Globus pallidus (tissue), 1 donor: ENCODE measurements around the gene OR56B4.
"Not testable (repeated sequence)": the region's sequence is repeated elsewhere in the genome, so short reads cannot be mapped to it uniquely, and the experiment has no call there.

Experiments used
- DNase-seq: peaks from one replicate; pipeline ENCODE4 v3.0.0-alpha.2; 2015; ENCODE audit warnings: low spot score

Gene OR56B4, protein sequence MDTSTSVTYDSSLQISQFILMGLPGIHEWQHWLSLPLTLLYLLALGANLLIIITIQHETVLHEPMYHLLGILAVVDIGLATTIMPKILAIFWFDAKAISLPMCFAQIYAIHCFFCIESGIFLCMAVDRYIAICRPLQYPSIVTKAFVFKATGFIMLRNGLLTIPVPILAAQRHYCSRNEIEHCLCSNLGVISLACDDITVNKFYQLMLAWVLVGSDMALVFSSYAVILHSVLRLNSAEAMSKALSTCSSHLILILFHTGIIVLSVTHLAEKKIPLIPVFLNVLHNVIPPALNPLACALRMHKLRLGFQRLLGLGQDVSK

DNA sequence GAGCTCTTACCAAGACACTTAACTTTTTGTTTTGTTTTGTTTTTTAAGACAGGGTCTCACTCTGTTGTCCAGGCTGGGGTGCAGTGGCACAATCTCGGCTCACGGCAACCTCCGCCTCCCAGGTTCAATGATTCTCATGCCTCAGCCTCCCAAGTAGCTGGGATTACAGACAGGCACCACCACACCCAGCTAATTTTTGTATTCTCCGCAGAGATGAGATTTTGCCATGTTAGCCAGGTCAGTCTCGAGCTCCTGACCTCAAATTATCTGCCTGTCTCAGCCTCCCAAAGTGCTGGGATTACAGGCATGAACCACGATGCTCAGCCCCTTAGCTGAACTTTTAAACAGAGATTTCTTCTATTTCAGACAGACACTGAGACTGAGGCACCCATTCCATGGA lies at the start of gene OR56B4:
Gene OR56B4 (plus strand): TSS at position 301 of the 400 bp plus-strand sequence. CDS start 95 bp downstream, at position 396.
- DNase-seq, result not testable (repeated sequence)

DNA sequence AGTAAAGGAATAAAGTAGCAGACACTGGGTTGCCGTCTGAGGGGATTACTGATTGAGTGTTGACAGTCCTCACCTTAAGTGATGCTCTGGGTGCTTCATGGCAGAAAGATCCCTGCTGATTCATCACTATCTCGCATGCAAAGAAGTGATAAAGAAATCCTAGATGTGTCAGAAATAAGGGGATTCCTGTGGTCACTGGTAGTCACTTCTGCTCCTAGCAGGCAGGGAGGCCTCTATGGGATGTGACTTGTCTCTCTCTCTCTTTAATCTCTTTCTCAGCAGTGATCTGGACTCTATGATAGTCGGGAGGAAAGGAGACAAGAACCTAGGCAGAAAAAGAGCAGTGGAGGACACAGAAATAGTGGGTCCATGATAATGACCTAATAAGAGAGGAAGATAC lies 46.0 kb upstream of the OR56B4 start:
- no peak for DNase-seq

DNA sequence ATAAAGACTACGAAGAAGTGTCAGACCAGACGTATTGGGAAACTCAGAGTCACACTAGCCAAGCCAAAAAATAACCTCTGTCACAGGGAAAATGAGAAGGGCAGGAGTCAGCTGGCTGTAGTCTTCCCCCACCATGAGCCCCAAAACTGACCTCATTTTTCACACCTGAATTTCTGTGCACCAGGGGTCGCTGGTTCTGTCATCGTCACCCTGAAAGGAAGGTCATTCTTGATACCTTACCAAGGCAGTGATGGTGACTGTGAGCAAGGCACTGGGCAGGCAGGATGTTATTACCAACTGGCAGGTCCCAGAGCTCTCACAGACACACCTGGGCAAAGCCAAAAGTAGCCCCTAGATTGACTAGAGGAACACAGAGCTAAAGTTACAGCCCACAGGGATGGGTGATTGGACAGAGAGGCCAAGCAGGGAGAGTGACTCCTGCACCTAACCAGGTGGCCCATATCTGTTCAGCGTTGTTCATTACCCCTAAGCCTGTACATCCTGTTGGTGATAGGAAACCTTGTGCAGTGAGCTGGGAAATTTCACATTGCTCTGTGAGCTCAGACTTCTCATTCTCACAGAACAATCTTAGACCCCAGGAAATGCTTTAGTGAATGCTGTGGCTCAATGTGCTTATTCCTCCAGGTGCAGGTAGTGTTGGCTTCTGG lies 44.7 kb upstream of the OR56B4 start:
- DNase-seq, result no peak

DNA sequence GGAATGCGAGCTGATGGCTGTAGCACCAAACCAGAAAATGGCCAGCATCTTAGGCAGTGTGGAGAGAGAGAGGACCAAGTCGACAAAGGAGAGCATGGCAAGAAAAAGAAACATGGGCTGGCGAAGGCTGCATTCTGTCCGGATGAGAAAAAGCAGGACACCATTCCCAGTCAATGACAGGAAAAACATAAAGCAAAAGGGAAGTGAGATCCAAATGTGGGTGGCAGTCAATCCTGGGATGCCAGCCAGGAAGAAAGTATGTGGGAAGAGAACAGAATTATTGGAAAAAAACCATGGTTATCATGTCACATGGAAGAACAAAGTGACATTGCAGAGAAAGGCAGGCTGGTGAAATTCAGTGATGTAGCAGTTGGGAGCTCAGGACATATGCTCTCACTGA lies 40.0 kb upstream of the OR56B4 start:
- DNase-seq, result no peak

DNA sequence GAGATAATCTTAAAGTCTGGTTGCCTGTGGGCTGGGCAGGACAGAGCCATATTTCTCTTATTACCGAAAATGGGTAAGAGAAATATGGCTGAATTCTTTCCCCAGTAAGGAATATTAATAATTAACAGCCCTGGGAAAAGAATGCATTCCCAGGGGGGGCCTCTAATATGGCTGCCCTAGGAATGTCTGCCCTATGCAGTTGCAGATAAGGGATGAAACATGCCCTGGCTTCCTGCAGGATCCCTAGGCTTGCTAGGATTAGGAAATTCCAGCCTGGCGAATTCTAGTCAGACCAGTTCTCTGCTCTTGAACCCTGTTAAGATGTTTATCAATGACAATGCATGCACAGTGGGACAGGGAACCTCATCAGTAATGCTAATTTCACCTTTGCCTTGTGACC lies 31.0 kb upstream of the OR56B4 start:
- DNase-seq, result not testable (repeated sequence)

DNA sequence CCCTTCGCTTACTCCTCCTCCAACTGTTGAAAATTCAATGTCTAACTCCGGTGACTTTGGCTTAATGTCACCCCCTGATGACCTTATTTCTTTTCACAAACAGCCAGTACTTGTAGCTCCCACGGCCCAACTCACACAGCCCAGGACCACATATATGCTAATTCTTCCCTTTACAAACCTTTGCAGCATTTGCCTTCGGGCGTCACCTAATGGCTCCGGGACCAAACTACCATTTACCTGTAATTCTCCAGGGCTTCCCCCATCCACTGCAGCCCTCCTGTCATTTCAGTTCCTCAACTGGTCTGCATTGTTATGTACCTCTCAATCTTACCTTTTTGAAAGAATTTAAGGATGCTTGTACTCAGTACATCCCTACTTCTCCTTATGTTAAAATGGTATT lies 29.8 kb upstream of the OR56B4 start:
- DNase-seq, result no peak

DNA sequence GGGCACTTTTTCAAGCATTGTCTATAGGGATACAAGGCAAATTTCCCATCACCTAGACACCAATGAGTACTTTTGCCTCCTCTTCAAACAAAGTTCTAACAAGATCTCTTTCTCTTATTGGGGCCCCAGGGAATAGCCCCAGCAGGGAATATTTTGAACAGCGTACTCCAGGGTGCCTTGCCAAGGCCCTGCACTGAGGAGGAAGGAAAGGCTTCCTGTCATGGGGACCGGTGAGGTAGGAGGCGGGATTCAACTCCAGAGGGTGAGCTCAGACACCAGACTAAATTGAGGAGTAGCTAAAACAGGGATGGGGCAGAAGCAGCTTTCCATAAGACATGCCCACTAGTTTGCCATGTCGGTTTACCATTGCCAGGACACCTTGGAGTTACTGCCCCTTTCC lies 28.0 kb upstream of the OR56B4 start:
- DNase-seq, result no peak

DNA sequence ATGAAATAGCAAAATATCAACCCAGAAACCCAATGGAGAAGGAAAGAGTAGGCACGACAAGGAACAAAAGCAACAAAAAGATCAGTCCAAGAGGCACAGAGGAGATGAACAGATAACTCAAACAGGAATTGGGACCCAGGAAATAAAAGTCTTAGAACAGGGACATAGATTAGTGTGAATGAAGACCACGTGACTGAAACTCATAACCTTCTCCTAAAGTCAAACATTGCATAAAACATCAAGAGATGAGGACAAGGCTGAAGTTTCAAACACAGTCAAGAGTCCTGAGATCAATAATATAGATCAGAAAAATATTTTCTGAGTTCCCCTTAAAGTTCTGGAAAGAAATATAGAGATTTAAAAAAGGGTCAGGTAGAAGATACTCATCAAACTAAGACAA lies 24.4 kb upstream of the OR56B4 start:
- no peak for DNase-seq

DNA sequence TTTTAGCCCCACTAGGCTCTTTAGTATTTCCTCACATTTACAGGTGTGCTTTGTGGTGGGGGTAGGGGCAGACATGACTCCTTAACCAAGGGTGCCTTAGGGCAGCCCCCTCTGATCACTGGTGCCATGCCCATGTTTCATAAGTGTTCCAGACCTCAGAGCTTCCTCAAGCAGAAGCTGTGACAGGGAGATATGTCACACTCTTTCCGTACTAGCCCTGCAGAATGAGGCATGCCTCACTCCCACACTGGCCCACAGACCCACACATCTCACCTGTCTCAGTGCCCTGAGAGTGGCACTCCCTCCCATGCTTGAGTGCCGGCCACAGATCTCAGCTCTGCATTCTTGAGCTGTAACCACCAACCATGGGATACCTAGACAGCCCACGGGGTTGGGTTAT lies 22.9 kb upstream of the OR56B4 start:
- DNase-seq, result no peak

DNA sequence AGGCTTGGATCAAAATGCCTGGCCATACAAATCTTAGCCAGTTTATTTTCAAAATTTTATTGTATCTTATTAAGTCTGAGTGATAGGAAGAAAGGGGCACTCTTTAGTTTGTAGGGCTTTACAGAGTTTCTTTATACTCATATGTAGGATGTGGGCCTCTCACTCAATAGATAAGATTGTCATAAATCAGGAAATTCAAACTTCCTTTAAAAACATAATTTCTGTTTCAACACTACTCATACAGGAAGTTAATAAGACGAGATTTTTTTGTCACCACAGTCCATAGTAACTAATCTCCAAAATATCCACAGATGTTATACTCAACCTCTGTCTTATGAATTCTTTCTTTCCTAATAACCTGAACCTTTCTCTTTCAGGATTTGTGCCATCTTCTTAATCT lies 13.3 kb upstream of the OR56B4 start:
- DNase-seq, result no peak

DNA sequence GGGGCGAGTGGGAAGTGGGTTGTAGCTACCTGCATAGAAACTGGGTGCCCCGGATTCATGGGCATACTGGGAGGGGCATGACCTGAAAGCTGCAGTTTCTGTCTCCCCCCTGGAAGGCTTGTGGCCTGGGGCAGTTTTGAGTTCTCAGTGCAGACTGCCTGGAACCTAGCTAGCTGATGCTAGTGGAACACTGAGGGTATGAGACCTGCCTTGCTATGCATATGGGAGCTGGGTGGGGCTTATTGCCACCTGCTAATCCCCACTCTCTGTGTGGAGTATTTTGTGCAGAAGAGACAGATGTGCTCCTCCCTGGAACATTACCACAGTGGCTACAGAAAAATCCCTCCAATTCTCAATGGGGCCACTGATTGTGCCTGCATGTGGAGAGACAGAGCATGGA lies 11.7 kb upstream of the OR56B4 start:
- no peak for DNase-seq

DNA sequence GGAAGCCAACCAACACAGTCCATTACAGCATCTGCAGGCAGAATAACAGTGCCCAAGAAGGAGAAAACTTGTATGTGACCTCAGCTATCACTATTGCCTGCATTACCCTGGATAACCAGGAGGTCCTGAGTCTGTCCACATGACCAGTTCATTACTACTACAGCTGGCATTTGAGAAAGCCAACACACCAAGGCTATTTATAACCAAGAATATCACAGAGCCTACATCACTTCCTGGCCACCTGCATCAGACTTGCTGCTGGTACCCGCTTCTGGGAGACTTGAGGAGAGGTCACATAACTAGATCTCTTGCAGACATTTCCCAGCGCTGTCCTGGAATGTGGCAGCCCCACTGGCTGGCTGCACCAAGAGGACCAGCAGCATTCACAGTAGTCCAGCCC lies 11.1 kb upstream of the OR56B4 start:
- no peak for DNase-seq

DNA sequence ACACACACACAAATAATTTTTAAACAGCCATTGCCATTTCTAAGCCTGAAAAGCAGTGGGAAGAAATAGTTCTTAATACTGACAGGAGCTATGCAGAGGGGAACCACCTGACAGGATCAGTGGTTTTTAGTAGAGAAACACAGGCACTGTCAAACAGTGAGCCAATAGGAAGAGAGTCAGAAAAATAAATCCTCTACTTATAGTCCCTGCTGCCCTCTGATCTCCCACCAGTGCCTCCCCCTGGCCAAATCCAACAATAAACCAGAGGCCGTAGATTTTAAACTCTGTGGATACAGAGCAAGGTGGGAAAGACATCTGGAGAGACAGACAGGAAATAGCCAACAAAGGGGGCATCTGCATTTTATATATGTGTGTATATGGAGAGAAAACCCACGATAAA lies 7.9 kb upstream of the OR56B4 start:
- DNase-seq, result no peak

DNA sequence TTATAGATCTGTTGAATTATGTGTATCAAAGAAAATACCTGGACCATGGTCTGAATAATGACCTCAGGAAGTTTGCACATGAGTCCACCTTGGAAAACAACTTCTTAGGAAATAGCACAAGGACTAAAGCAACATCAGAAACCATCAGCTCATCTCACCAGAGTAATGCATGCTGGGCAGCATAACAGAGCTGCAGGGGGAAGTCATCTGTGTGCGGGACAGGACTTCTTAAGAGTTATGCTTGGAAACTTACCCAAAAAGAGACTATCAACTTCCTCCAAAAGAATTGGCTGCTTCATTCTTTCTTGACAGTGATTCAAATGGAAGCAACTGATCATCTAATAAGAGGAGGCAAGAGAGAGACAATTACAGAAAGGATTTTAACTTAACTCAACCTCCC lies 2.5 kb downstream of the OR56B4 start:
- DNase-seq, result no peak

DNA sequence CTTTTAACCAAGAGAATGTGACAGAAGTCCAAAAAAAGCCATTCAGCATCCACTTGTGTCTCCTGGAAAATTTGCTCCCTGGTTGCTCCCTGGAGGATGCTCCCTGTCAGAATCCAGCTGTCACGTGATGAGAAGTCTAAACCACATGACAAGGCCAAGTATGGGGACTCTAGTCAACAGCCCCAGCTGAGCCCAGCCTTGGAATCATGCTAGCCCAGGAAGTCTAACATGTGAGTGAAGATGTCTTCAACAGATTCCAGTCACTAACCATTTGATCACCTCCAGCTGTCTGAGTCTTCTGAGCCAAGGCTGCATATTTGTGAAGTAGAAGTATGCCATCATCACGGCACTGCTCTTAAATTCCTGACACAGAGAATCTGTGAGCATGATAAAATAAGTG lies 4.2 kb downstream of the OR56B4 start:
- no peak for DNase-seq

DNA sequence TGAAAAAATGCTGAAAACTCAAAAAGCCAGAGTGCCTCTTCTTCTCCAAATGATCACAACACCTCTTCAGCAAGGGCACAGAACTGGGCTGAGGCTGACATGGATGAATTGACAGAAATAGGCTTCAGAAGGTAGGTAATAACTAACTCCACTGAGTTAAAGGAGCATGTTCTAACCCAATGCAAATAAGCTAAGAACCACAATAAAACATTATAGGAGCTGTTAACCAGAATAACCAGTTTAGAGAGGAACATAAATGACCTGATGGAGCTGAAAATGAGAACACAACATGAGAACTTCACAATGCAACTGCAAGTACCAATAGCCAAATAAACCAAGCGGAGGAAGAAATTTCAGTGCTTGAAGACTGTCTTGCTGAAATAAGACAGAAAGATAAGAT lies 9.2 kb downstream of the OR56B4 start:
- DNase-seq, result no peak

DNA sequence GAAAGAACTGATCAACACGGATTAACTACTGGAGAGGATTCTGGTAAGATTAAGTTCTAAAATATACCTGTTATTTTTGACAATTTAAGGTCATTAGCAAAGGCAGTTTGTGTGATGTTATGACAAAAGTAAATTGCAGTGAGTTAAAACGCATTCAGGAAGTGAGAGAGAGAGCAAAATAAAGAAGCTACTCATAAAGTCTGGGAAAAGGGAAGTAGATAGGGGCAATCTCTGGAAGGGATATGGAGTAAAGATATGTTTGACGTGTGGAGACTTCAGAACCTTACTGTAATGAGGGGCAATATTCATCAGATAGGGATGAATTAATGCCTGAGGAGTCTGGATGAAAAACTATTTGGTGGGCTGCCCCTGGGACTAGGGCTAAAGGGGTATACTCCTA lies 16.8 kb downstream of the OR56B4 start:
- DNase-seq, result no peak

DNA sequence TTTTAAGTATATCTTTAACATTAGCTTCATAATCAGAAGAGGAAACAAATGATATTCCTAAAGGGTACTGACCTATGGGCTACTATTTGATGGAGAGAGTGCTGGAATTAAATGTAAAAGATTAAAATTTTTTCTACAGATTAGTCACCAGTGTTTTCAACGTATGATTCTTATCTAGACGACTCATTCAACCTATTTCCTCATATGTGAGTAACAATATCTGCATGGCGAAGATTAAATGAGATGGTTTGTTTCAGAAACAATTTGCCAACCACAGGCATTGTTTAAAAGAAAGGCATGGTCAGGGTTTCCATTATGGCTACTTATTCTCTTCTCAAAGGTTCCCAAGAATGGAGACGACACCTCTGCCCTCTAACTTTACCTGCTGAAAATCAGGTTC lies 20.4 kb downstream of the OR56B4 start:
- DNase-seq, result no peak

DNA sequence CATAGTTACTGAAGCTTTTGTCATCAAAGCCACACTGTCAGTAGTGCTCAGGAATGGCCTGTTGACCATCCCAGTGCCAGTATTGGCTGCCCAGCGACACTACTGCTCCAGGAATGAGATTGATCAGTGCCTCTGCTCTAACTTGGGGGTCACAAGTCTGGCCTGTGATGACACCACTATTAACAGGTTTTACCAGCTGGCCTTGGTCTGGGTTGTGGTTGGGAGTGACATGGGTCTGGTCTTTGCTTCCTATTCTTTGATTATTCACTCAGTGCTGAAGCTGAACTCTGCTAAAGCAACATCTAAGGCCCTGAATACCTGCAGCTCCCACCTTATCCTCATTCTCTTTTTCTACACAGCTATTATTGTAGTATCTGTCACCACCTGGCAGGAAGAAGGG lies 21.5 kb downstream of the OR56B4 start:
- DNase-seq, result no peak

DNA sequence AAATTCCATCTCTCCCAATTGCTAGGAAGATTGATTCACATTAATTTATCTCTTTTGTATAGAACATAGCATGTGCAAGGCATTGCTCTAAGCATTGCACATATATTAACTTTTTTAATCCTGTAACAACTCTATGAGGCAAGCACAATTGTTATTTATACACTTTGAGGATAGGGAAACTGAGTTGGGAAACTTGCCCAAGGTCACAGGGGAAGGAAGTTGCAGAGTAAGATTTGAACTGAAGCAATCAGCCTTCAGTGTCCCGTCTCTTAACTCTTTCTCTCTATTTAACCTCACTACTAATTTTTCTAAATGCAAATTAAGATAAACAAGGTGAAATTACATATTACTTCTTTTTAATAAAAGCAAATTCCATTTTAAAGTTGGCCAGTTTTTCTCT lies 22.2 kb downstream of the OR56B4 start:
- DNase-seq, result no peak

DNA sequence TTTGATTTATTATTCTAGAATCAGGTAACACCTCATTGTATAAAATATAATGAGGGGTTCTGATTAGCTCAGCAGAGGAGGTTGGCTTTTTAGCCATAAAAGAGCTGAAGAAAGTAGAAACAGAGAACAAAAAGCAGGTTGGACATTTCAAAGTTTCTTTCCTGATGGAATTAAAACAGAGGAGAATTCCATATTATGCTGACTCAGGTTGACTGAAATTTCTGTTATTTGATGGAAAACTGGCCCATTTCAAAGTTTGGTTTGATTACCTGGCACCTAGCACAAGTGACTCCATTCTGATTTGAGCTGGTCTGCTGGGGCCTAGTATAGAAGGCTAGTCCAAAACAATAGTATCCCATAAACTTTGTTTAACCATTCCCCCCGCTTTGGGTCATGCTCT lies 24.9 kb downstream of the OR56B4 start:
- no peak for DNase-seq

DNA sequence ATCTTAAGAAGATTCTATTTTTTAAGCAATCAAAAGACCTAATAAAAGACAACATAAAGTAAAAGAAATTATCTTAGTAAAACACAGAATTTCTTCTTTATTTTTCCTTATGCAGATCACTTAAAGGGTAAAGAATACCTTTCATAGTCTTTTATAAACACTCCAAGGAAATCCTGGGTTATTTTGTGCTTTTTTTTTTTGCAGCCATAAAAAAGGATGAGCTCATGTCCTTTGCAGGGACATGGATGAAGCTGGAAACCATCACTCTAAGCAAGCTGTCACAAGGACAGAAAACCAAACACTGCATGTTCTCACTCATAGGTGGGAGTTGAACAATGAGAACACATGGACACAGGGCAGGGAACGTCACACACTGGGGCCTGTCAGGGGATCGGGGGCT lies 28.5 kb downstream of the OR56B4 start:
- DNase-seq, result not testable (repeated sequence)

DNA sequence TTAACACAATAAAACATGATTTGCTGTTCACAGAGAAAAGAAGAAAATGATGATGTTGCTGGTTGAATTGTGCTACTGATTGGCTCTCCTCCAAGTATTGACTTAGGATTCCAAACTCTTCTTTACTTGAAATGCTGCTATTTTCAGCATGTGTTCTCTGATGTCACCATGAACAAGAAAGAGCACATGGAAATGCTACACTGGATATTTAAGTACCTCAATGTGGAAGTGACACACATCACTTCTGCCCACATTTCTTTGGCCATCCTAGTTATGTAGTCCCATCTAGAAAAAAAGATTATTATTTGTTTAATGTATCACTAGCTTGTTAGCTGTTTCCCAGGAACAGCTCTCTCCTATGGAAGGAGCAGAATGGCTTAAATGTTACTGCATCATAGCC lies 35.5 kb downstream of the OR56B4 start:
- DNase-seq, result no peak

DNA sequence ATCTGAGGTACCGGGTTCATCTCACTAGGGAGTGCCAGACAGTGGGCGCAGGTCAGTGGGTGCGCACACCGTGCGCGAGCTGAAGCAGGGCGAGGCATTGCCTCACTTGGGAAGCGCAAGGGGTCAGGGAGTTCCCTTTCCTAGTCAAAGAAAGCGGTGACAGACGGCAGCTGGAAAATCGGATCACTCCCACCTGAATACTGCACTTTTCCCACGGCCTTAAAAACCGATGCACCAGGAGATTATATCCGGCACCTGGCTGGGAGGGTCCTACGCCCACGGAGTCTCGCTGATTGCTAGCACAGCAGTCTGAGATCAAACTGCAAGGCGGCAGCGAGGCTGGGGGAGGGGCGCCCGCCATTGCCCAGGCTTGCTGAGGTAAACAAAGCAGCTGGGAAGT lies 36.3 kb downstream of the OR56B4 start:
- not testable (repeated sequence) for DNase-seq
